MM.1S (cell line): ENCODE results near the gene B3GAT3.

Experiments
- EZH2phosphoT487 ChIP-seq: fragments of 300-600 bp; sonication (generic); IDR thresholded peaks from 2 replicates; pipeline ENCODE4 v1.6.1; 2018; ENCODE audit warnings: antibody characterized with exemption, low read length
- TF ChIP-seq, protein P1 (sequence below): fragments of 300-600 bp; sonication (generic); IDR thresholded peaks from 2 replicates; pipeline ENCODE4 v1.5.1; 2016; ENCODE audit warnings: antibody characterized with exemption, low read length, mixed read lengths

DNA sequence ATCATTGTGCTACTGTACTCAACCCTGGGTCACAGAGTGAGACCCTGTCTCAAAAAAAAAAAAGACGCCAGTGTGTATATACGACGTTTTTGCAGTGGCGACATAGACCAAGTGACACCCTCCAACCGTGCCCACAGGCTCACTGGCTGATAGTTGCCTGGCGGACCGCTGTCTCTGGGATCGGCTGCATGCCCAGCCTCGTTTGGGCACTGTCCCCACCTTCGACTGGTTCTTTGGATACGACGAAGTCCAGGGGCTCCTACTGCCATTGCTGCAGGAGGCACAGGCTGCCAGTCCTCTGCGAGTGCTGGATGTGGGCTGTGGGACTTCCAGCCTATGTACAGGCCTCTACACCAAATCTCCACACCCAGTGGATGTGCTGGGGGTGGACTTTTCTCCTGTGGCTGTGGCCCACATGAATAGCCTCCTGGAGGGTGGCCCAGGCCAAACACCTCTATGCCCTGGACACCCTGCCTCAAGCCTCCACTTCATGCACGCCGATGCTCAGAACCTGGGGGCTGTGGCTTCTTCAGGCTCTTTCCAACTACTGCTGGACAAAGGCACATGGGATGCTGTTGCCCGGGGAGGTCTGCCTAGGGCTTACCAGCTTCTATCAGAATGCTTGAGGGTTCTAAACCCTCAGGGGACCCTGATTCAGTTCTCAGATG, 44.6 kb upstream of the B3GAT3 start:
- TF ChIP-seq EZH2phosphoT487 = no peak
- TF ChIP-seq, protein P1, sequence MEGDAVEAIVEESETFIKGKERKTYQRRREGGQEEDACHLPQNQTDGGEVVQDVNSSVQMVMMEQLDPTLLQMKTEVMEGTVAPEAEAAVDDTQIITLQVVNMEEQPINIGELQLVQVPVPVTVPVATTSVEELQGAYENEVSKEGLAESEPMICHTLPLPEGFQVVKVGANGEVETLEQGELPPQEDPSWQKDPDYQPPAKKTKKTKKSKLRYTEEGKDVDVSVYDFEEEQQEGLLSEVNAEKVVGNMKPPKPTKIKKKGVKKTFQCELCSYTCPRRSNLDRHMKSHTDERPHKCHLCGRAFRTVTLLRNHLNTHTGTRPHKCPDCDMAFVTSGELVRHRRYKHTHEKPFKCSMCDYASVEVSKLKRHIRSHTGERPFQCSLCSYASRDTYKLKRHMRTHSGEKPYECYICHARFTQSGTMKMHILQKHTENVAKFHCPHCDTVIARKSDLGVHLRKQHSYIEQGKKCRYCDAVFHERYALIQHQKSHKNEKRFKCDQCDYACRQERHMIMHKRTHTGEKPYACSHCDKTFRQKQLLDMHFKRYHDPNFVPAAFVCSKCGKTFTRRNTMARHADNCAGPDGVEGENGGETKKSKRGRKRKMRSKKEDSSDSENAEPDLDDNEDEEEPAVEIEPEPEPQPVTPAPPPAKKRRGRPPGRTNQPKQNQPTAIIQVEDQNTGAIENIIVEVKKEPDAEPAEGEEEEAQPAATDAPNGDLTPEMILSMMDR = no peak
